ENCODE results near the gene JAKMIP1.

Gene JAKMIP1

DNA sequence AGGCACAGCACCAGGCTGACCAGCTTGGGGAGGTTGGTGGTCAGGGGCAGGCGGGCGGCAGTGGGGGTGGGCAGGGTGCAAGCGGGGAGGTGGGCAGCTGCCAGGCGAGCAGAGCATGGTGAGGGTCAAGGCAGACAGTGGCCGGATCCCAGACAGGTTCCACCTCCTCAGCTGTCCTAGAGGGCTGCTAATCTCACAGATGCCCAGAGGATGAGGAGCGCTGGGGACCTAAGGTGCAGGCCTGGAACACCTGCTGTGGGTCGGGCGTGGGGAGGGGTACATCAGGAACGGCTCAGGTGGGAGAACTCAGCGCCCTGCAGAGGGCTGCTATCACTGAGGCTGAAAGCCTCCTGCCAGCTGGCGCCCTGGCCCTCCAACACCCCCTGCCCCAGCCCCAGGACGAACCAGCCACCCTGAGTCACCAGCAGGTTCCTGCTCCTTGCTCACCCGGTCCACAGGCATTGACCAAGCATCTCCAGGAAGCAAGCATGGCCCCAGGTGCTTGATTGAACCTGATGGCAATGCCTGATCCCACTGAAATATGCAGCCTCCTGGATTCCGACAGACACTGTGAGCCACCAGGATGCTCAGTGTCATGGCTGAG is 153.7 kb downstream of the JAKMIP1 start:
- DNase-seq: no peak

- no peak for DNase-seq
These were observed 155.5 kb downstream of the JAKMIP1 start for GRCh38 chr4:6044805-6045204.

GRCh38 chr4:6044276-6044675 is 156.1 kb downstream of the JAKMIP1 start:
- DNase-seq: no peak

DNA sequence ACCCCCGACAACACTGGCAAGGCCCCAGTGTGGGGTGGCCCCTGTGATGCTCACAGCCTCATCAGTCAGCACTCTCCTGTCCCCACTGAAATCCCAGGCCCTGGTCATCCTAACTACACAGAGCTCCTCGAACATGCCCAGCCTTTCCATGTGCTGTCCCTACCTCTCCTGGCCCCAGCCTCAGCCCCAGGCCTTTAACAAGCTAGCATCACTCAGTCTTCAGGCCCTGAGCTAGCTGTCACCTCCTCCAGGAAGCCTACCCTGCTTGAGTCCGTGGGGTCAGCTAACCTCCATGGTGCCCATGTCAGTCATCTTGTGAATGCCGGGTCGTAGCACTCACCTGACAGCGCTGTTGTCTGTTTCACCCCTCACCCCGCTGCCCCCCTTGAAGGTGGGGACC is 156.5 kb downstream of the JAKMIP1 start:
- DNase-seq: no peak

DNA sequence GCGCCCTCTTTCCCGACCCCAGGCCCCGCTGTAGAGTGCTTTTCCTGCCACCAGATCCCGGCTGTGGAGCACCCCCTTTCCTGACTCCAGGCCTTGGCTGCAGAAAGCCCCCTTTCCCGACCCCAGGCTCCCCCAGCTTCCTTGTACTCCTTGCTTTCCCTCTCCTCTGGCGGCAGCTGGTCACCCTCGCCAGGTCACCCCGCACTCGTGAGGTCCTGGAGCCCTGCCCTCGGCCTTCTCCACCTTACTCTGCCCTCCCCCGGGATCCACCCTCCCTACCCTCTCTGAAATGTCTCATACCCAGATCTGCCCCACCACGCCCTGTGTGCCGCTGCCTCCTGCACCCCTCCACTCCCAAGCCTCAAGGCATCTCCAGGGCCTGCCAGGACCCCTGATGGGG is 157.2 kb downstream of the JAKMIP1 start:
- no peak for DNase-seq

- DNase-seq: no peak
These were observed 157.9 kb downstream of the JAKMIP1 start for GRCh38 chr4:6042293-6043063.

- DNase-seq: no peak
These were observed 158.5 kb downstream of the JAKMIP1 start for GRCh38 chr4:6041800-6042199.

DNA sequence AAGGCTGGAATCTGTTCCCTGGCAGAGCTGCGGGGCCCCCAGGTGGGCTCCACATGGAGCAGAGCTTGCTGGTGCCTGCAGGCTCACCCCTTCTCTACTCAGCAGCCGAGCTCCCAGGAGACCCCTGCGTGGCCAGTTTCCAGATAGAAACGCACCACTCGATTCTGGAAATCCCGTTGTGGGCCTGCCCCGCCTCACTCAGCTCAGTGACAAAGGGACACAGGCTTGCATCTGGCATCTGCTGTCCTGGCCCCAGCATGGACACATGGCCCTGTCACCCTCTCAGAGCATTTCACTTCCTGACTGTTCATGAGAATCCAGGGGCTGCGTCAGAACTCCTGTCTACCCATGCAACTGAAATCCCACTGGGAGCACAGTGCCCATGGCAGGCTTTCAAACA is 161.6 kb downstream of the JAKMIP1 start:
- DNase-seq: no peak

GRCh38 chr4:6035786-6036185 is 164.6 kb downstream of the JAKMIP1 start:
- DNase-seq: no peak

DNA sequence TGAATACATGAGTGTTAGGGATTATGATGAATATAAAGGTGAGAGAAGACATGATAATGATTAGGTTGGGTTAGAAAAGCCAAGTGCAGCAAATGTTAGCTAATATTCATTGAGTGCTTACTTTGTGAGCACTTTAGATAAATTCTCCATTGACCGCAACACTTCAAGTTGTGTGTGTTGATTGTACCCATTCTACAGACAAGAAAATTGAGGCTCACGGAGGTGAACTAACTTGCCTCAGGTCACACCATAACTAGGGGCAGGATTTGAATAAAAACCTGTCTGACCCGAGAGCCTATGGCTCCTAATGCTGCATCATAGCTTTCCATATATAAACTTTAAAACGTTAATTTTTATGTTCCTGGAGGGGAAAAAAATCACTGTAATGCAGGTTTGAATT is 167.0 kb downstream of the JAKMIP1 start:
- no peak for DNase-seq

GRCh38 chr4:6032249-6033244 is 167.8 kb downstream of the JAKMIP1 start:
- DNase-seq: peak in 29 of 51 donors; percentile 8 to 75 (median 53)

DNA sequence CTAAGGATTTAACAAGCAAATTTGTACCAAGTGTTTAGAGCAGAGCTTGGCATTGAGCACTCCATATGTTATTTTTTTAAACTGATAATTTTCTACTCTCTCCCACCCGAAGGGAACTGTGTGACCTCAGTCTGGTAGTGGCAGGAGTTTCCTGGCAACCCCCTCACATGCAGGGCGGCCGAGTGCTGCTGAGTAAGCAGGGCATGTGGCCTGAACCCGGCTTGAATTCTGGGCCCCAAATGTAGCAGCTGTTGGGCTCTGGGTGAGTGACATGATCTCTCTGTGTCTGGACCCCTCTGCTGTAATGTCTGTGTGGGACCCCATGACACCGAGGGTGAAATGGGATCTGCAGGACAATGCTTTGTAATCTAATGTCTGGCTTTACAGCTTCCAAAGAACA is 168.5 kb downstream of the JAKMIP1 start:
- peak in 3 of 51 donors; percentile 8 to 20 (median 16) for DNase-seq

DNA sequence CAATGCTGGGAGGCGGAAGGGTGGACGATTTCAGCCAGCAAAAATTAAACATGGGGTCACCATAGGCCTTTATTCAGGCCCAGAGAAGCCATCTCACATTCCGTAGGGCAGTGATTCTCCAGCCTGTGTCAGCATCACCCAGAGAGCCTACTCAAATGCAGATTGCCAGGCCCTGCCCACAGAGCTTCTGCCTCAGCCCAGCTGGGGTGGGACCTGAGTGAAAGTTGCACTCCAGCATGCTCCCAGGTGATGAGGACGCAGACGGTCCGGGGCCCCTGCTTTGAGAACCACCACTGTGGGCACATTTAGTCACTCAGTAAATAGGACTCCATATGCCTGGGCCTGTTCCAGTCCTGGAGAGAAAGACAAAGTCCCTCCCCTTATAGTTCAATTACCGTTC is 169.7 kb downstream of the JAKMIP1 start:
- DNase-seq: no peak

GRCh38 chr4:6029254-6029653 is 171.1 kb downstream of the JAKMIP1 start:
- no peak for DNase-seq

DNA sequence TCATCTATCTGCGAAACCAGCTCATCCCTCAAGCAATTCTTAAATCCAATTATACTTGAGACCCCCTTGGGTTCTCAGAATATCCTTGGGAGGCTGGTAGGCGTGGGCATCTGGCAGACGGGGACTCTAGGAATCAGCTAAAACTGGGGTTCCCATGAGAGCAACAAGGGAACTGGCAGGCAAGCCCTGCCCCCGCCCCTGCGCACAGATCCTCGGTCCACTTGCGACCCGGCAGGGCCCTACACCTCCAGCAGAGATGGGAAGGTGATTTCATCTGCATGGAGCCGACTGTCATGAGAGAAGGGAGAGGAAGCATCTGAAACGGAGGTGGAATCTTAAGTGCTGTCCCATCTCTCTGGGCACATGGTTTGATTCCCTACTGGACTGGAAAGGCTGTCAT is 172.2 kb downstream of the JAKMIP1 start:
- DNase-seq: no peak

DNA sequence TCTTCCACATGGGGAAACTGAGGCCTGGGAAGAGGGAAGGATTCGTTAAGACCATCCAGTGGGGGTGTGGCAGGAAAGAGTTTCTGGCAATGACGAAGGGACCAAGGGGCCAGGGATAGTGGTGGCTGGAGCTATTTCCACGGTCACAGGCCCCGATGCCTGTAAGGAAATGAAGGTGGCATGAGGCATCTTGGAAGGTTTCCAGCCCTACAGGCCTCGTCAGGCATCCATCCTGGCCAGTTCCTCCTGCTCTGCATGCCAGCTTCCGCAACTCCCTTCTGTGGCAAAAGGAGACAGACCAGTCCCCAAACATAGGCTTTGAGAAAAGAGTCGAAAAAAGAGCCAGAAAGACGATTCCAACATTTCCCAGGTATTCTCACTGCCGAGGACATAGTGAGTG is 173.0 kb downstream of the JAKMIP1 start:
- no peak for DNase-seq

GRCh38 chr4:6024313-6024960 is 175.9 kb downstream of the JAKMIP1 start:
- DNase-seq: no peak

GRCh38 chr4:6023731-6024130 is 176.6 kb downstream of the JAKMIP1 start:
- no peak for DNase-seq

DNA sequence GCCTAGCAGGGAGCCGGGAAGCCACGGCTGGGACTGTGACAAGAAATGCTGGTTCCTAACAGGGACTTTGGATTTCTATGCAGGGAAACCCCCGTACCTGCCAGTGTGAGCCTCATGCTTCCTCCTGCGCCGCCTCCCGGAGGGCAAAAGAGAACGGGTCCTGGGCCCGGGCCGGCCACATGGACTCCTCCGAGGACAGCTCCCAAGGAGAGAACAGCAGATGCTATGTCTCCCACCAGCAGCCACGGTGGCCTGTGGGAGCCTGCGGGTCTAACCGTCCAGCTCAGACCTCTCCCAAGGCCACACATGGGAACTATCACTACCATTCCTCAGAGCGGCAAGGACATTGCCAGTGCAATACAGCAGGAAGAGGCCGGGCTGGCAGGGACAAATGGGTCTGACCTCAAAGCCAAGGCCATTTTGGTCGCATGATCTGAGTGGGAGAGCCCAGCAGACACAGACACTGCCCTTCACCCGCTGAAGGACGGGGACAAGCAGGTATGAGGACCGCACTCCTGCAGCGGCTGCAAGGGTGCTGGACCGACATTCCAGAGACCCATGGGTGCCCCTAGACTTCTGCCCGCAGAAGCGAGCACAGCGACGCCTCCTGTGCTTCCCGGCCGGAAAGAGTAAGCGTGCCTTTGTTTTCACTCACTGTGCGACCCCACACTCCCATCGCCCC is 177.6 kb downstream of the JAKMIP1 start:
- no peak for DNase-seq

DNA sequence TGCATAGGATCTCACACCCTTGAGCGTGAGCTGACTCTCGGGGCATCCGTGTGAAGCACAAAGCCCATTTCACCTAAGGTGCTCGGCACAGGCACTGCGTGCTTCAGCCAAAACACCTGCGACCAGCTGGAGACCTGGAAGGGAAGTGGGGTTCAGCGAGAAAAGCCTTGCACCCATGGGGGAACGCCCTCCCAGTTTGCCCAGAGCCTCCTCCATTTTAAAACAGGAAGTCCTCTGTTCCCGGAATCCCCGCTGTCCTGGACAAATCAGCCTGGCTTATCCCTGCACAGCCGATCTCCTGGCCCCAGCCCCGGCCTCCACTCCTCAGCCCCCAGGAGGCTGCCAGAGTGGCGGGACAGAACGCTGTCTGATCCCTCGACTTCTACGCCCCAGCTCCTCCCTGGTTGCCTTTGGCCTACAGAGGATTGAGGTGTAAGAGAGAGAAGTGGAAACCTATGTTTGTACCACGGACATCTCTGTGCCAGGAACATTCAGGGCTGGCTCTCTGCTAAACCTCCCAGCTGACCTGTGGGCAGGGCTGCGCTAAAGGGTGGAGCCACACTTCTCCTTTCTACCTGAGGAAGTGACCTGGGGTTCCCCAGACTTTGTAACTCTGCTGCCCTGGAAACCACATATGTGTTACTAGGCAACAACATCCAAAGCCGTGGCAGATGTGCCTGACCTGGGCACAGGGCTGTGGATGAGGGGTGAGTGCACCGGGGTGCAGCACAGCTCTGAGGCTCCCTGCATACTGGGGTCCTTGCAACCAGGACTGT is 178.3 kb downstream of the JAKMIP1 start:
- DNase-seq: no peak
